PC-3 (cell line): ENCODE data around the gene TIMMDC1. TPM values are rescaled to one million over a fixed set of nuclear protein-coding genes. Genes with fewer than 3 reads are reported as not detected.

ENCODE experiments used
- ATAC-seq: fragments of 200-7000 bp; cut with Tn5 transposase; 2 replicates; pipeline ENCODE4 v1.9.1; 2020; ENCODE audit warnings: mild to moderate bottlenecking, moderate library complexity
- BruUV-seq: library from RNA; stranded (reverse); fragments of 400-500 nt; replicated peaks from 2 replicates; lab custom pipeline; 2021; lab: Mats Ljungman, UMichigan
- CTCF ChIA-PET: fragments of 300-600 bp; sonication (Branson Sonifier 250); formaldehyde crosslinking; loops from one replicate; lab custom pipeline; 2022; ENCODE audit warnings: antibody characterized with exemption; lab: Charles Lee
- POLR2A ChIA-PET: fragments of 300-600 bp; sonication (Branson Sonifier 250); formaldehyde crosslinking; loops from one replicate; lab custom pipeline; 2022; ENCODE audit warnings: antibody characterized with exemption; ENCODE audit not compliant: unreplicated experiment; lab: Charles Lee
- DNase-seq: peaks from one replicate; pipeline ENCODE4 v3.0.0-alpha.2; 2015
- H2AFZ ChIP-seq: fragments of 300-600 bp; sonication (generic); 2 replicates; pipeline ENCODE4 v1.6.0; 2016; ENCODE audit warnings: antibody characterized with exemption, low read length
- H3F3A ChIP-seq: fragments of 300-600 bp; sonication (generic); one replicate; pipeline ENCODE4 v1.6.0; 2017; ENCODE audit warnings: antibody characterized with exemption, low read length, control low read depth, mild to moderate bottlenecking; ENCODE audit not compliant: unreplicated experiment
- H3K27ac ChIP-seq: fragments of 300-600 bp; sonication (generic); 2 replicates; pipeline ENCODE4 v1.5.1; 2016; ENCODE audit warnings: mild to moderate bottlenecking, low read length
- H3K27me3 ChIP-seq: fragments of 300-600 bp; sonication (generic); 2 replicates; pipeline ENCODE4 v1.6.1; 2016; ENCODE audit warnings: low read length, mixed read lengths
- H3K36me3 ChIP-seq: fragments of 300-600 bp; sonication (generic); 2 replicates; pipeline ENCODE4 v1.6.1; 2016; ENCODE audit warnings: low read depth, mixed run types, low read length, mixed read lengths
- H3K4me1 ChIP-seq: fragments of 300-600 bp; sonication (generic); 2 replicates; pipeline ENCODE4 v1.5.1; 2016; ENCODE audit warnings: low read length; ENCODE audit not compliant: insufficient read depth
- H3K4me2 ChIP-seq: fragments of 300-600 bp; sonication (generic); 2 replicates; pipeline ENCODE4 v1.6.0; 2016; ENCODE audit warnings: low read length
- H3K4me3 ChIP-seq: fragments of 300-600 bp; sonication (generic); 2 replicates; pipeline ENCODE4 v1.5.1; 2016; ENCODE audit warnings: mild to moderate bottlenecking, low read length, mixed read lengths
- H3K79me2 ChIP-seq: fragments of 300-600 bp; sonication (generic); 2 replicates; pipeline ENCODE4 v1.6.1; 2017; ENCODE audit warnings: low read length, mixed read lengths
- H3K9ac ChIP-seq: fragments of 300-600 bp; sonication (generic); 2 replicates; pipeline ENCODE4 v1.6.0; 2016; ENCODE audit warnings: mild to moderate bottlenecking, low read length
- H3K9me2 ChIP-seq: fragments of 300-600 bp; sonication (generic); replicated peaks from 2 replicates; pipeline ENCODE4 v1.6.1; 2016; ENCODE audit warnings: mixed run types, low read length, mixed read lengths
- H3K9me3 ChIP-seq: fragments of 300-600 bp; sonication (generic); 2 replicates; pipeline ENCODE4 v1.6.1; 2016; ENCODE audit warnings: low read length, mixed read lengths
- H4K20me1 ChIP-seq: fragments of 300-600 bp; sonication (generic); 2 replicates; pipeline ENCODE4 v1.6.1; 2016; ENCODE audit warnings: low read length, mixed read lengths
- EZH2 ChIP-seq: fragments of 300-600 bp; sonication (generic); IDR thresholded peaks from one replicate; pipeline ENCODE4 v1.6.1; 2017; ENCODE audit warnings: antibody characterized with exemption, mild to moderate bottlenecking, low read length; ENCODE audit not compliant: unreplicated experiment
- EZH2phosphoT487 ChIP-seq: fragments of 300-600 bp; sonication (generic); IDR thresholded peaks from 2 replicates; pipeline ENCODE4 v1.6.1; 2018; ENCODE audit warnings: mild to moderate bottlenecking, antibody characterized with exemption, low read length, borderline replicate concordance
- intact Hi-C: fragments of 100-400 bp; cut with micrococcal nuclease; formaldehyde crosslinking; loops from 2 replicates; pipeline ENCODE4 v1.9.0; 2023
- total RNA-seq: library from RNA; depleted of rRNA; stranded (reverse); fragments of >200 nt; gene quantifications from 2 replicates; pipeline ENCODE4 v1.2.3, GENCODE V29; 2014
- TF ChIP-seq, protein P1 (sequence below): fragments of 300-600 bp; sonication (generic); conservative IDR thresholded peaks from 2 replicates; pipeline ENCODE4 v1.5.1; 2017; ENCODE audit warnings: antibody characterized with exemption, low read depth, mild to moderate bottlenecking, low read length

The TIMMDC1 gene
- total RNA-seq, 1 experiment from 2014 or later, result 142 TPM

DNA sequence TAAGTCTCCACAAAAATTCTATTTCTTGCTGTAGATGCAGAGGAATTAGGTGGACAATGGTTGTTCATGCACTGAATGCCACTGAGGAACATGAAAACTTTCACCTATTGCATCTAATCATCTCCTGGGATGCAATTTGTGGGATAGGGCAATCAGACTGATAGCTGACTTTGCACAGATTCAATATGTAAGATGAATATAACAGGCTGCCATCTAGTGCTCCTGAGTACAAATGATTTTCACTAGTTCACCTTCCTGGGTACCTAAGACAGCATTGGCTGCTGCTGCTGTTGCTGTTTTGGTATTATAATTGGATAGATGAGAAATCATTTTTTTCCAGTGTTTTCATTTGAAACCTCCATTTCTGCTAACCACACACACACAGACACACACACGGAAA, 19.7 kb downstream of the TIMMDC1 start:
- peaks cover 74% of the 10 kb centered on the region for H3K36me3 ChIP-seq

DNA sequence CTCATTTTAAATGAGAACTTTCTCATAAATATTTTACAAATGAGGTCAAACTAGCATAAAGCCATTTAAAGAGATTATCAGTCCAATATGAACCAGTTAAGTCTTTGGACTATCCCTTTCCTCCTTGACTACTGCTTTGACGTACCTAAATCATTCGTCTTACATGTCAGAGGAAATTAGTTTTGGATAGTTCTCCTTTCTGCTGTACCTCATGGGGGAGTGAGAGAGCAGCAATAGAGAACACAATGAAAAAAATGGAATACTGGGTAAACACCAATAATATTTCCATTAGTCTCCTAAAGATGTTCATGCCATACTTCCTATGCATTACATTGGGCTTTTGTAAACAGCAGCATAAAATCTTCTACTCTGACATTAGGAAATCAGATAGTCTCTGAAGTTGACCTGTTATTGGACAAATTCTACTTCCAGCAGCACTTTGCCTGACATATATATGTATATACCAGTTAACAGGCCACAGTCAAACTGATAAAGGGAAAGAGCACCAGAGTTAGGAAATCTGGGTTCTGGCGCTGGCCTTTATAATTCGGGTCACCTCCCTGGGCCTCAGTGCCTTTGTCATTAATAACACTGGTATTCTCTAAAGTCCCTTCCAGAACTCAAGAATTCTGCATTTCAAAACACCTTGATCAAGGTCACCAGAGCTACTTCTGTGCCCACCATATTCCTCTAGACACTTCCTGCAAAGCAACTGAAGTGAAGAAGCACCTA, 26.8 kb downstream of the TIMMDC1 start:
- Histone ChIP-seq H4K20me1 (no peaks in the 10 kb centered on the region), H3K79me2 (no peaks in the 10 kb centered on the region), H3K27ac (no peak overlapping the region), H3K9me2 (no peaks in the 10 kb centered on the region), H3K4me1 (no peaks in the 10 kb centered on the region), H3F3A (no peaks in the 10 kb centered on the region), H3K9ac (no peak overlapping the region), H3K9me3 (no peaks in the 10 kb centered on the region), H3K27me3 (no peaks in the 10 kb centered on the region), H2AFZ (no peak overlapping the region), H3K4me3 (no peak overlapping the region), H3K36me3 (peaks cover 12% of the 10 kb centered on the region; the same call in 1 of the 2 replicates), H3K4me2 (no peak overlapping the region)
- ATAC-seq (peak; percentile 70), DNase-seq (peak; percentile 45)
- POLR2A ChIA-PET, result interaction anchor here (0.6 kb wide), 1 partner anchor 70 kb away, joined by 3 read pairs; no protein-coding TSS in a partner anchor
- BruUV-seq, result no TSS peak
- intact Hi-C loops, result loop anchor here (1.0 kb wide), 2 partner anchors 151 to 156 kb away; no protein-coding TSS in a partner anchor
- CTCF ChIA-PET, result interaction anchor here (1.0 kb wide), 1 partner anchor 155 kb away, joined by 4 read pairs; no protein-coding TSS in a partner anchor
- TF ChIP-seq EZH2, result no peak
- TF ChIP-seq, protein P1, sequence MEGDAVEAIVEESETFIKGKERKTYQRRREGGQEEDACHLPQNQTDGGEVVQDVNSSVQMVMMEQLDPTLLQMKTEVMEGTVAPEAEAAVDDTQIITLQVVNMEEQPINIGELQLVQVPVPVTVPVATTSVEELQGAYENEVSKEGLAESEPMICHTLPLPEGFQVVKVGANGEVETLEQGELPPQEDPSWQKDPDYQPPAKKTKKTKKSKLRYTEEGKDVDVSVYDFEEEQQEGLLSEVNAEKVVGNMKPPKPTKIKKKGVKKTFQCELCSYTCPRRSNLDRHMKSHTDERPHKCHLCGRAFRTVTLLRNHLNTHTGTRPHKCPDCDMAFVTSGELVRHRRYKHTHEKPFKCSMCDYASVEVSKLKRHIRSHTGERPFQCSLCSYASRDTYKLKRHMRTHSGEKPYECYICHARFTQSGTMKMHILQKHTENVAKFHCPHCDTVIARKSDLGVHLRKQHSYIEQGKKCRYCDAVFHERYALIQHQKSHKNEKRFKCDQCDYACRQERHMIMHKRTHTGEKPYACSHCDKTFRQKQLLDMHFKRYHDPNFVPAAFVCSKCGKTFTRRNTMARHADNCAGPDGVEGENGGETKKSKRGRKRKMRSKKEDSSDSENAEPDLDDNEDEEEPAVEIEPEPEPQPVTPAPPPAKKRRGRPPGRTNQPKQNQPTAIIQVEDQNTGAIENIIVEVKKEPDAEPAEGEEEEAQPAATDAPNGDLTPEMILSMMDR, result peak; percentile 73
- TF ChIP-seq EZH2phosphoT487, result no peak

More for the DNA sequence above, 19.7 kb downstream of the TIMMDC1 start:
- POLR2A ChIA-PET, result no interaction called here
- no peak overlapping the region for H3K4me2 ChIP-seq
- H3K9me3 ChIP-seq, result no peaks in the 10 kb centered on the region
- DNase-seq (no peak), ATAC-seq (no peak)
- intact Hi-C loops, result no loop called here
- H3K9ac ChIP-seq, result no peak overlapping the region
- H2AFZ ChIP-seq, result no peak overlapping the region
- no peaks in the 10 kb centered on the region for H3K79me2 ChIP-seq
- no TSS peak for BruUV-seq
- H3K27ac ChIP-seq, result no peak overlapping the region
- CTCF ChIA-PET, result no interaction called here
- TF ChIP-seq, protein P1, result peak; percentile 21; the same call in 1 of the 2 replicates
- TF ChIP-seq EZH2, result no peak
- H3F3A ChIP-seq, result no peaks in the 10 kb centered on the region
- H4K20me1 ChIP-seq, result no peaks in the 10 kb centered on the region
- H3K9me2 ChIP-seq, result no peaks in the 10 kb centered on the region
- no peak overlapping the region for H3K4me3 ChIP-seq
- no peaks in the 10 kb centered on the region for H3K4me1 ChIP-seq
- no peaks in the 10 kb centered on the region for H3K27me3 ChIP-seq

DNA sequence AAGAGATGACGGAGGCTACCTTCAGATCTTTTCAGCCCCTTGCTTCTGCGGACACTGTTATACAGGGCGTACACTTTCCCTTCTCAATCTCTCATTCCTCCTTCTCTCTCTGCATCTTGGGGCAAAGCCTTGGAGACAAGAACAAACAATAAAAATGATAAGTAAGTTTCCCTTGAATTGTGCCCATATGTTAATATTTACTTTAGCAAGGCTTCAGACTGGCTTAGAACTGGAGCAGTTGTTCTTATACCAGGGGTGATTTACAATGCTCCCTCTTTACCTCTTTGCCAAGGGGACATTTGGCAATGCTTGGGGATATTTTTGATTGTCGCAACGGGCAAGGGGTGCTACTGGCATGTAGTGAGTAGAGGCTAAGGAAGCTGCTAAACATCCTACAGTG, 29.4 kb downstream of the TIMMDC1 start:
- TF ChIP-seq EZH2, result no peak
- no peak for TF ChIP-seq EZH2phosphoT487
- TF ChIP-seq, protein P1, result no peak
- Histone ChIP-seq H3K4me3 (no peak overlapping the region), H3K4me1 (no peaks in the 10 kb centered on the region), H2AFZ (no peak overlapping the region), H3K27me3 (no peaks in the 10 kb centered on the region), H3K79me2 (no peaks in the 10 kb centered on the region), H3K4me2 (no peak overlapping the region), H3F3A (no peaks in the 10 kb centered on the region), H3K27ac (no peak overlapping the region), H3K9me2 (no peaks in the 10 kb centered on the region), H4K20me1 (no peaks in the 10 kb centered on the region), H3K9ac (no peak overlapping the region), H3K9me3 (no peaks in the 10 kb centered on the region), H3K36me3 (no peaks in the 10 kb centered on the region; the same call in 1 of the 2 replicates)
- CTCF ChIA-PET, result no interaction called here
- ATAC-seq (peak; percentile 41), DNase-seq (no peak)
- no TSS peak for BruUV-seq
- POLR2A ChIA-PET, result no interaction called here
- intact Hi-C loops, result no loop called here
